ENCODE data around the gene MGLL.

The MGLL gene

DNA sequence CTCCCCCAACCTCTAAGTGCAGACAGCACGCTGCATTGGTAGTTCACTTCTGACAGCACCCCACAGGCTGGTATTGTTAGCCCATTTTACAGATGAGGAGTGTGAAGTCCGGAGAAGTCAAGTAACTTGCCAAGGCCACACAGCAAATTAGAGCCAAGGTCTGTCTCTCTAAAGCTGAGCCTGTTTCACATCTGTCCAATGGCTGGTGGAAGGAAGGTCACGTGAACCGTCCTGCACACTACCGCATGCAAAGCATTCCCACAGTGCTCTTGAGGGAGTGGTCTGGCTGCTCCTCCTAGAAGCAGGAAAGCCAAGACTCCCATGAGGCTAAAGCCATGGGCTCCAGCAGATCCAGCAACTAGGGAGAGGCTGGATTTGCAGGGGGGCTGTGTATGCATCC is 50.0 kb downstream of the MGLL start:
- DNase-seq: no peak

DNA sequence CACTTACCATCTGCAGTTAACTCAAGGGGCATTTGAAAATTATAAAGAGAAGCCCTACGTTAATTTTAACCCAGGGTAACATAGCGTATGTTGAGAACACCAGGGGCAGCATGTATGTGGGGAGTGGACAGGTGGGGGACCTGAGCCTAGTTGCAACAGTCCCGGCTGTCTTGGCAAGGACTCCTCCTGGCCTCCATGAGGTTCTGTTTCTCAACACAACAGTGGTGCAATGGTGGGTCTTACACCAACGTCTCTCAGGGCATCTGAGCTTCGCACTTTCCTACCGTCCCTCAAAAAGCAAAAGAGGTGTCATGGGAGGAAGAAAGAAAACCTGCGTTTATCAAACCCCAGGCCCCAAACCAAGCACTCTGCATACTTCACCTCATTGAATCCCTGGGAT is 50.6 kb downstream of the MGLL start:
- no peak for DNase-seq

DNA sequence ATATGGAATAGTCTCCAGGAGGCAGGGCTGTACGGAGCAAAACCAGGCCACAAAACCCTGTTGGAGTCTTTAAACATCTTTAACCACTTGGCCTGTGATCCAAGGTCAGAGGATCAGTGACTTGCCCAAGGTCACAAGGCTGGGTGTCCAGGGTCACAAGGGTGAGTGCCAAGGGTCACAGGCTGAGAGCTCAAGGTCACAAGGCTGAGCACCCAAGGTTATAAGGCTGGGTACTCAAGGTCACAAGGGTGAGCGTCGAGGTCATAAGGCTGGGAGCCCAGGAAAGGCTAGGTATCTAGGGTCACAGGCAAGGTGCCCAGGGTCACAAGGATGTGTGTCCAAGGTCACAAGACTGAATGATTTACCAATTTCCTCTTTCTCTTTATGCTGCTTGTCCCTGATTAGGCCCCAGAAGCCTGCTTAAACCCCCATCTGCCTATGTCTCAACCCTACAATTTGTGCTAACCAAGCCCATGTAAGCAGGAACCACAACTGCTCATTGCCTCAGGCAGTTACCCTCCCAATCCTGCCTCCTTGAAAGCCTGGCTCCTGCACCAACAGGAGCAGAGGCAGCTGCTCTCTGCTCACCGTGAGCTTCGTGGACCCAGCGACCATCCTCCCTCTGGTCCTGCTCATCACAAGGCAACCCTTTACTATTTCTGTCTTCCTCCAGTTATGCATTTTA is 51.5 kb downstream of the MGLL start:
- DNase-seq: no peak

DNA sequence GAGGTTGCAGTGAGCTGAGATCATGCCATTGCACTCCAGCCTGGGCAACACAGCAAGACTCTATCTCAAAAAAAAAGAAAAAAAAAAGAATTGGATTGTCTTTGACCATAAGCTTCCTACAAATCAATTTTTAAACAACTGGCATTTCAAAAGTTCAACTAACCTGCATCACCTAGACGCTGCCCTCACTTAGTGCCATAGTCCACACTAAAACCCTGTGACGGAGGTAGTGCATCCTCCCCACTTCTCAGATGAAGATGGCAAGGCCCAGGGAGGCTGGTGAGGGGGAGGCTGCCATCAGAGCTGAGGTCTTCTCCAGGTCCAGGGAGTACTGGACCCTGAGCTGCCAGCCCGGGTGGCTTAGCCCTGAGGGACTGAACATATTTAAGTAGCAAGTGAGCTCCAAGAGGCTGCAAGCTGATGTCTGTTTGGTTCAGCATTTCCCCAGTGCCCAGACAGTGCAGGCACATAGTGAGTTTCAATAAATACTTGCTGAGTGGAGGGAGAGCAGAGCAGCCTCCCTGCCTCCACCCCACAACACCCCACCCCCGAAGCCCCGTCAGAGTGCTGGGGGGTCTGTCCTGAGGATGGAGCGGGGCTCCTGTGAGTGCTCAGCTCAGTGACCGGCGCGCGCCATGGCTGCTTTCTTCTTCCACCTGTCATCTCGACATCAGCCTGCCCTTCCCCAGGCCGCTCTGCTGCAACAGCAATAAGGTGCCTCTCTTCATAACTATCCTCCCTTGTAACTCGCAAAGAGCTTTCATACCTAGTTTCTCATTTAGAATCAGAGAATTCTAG is 52.8 kb downstream of the MGLL start:
- DNase-seq: no peak

DNA sequence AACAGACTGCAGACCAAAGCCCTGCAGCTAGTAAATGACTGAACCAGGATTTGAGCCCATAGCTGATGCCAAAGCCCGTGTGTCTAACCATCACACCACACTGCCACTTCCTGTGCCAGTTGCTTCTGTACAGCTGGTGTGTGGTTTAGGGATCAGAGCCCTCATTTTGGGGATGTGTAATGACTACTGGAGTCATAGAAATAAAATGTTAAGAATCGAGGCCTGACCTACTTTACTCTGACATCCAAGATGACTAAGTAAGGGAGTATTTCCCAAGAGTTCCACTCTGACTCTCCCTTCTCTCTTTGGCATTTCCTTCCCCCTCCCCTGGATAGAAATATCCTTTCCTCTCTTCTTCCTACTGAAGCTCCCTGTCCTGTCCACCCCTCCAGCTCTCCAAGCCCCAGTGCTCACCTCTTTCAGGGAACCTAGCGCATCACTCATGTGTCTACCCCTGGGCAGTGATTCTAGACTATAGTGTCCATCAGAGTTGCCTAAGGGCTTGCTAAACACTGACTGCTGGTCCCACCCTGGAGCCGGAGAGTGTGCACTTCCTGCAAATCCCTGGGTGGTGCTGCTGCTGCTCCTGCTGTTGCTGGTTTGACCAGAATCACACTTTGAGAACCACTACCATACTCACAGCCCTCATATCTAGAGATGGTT is 53.8 kb downstream of the MGLL start:
- DNase-seq: no peak

DNA sequence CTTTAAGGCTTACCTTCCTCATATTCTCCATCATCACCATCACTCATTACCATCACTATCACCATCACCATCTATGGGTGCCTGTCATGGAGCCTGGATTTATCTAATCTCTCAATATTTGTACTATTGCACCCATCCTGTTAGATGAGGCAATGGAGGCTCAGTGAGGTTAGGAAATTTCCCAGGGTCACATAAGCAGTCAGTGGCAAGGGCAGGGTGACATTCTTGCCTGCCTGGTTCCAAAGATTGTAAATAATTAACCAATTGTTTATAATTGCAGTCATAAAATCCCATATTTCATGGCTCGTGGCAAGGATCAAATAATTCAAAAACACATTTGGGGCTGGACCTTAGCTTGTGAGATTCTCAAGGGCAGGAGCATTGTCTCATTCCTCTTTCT is 55.2 kb downstream of the MGLL start:
- no peak for DNase-seq

DNA sequence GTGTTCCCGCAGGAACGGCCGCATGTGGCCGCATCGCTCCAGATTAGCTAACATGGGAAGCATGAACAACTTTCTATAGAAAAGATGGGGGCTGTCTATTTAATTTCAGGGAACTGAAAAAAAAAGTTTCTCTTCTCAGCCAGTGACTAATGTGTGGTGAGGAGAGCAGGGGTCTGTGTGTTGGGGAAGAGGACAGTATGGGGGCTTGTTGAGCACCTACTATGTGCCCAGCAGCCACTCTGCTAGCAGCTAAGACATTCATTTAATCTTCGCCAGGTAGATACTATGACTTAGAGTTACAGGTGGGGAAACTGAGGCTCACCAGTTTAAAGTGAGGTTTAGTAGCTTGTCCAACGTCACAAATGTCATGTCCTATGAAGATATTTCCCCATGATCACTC is 56.6 kb downstream of the MGLL start:
- DNase-seq: no peak

DNA sequence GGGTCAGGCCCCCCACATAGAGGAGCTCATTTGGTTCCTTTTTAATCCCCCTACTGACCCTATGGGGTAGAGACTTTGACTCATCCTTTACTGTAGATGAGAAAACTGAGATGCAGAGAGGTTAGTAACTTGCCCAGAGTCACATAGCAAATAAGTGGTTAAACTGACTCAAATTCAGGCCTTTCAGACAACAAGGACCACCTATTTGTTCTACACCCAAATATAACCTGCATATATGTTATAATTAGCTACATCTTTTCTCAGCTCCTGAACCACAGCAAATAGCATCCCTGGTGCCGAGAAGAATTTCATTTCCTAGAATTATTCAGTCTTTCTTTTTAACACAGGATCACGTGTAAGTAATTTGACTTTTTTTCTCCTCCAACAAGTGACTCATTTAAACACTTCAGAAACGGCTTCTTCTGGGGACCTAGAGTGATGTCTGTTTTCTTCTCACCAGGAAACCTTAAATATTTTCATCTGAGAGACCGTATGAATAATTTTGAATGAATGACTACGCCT is 57.4 kb downstream of the MGLL start:
- DNase-seq: peak in 1 of 5 donors; percentile 27

DNA sequence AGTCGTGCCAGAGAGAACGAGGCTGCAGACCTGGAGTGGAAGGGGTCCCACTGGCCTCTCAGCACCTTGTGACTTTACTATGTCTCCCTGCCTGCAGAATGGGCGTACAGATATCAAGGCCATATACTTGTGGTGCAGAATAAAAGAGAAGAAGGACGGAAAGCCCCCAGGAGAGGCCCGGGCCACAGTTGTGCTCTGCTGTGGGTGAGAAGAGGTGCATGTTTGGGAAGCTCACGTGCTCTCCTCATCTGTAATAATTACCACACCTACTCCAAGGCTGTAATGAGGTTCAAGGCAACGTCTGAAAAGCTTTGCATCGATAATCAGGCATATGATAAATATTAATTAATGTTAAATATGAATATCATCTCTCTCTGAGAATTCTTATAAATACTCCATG is 58.0 kb downstream of the MGLL start:
- DNase-seq: no peak

DNA sequence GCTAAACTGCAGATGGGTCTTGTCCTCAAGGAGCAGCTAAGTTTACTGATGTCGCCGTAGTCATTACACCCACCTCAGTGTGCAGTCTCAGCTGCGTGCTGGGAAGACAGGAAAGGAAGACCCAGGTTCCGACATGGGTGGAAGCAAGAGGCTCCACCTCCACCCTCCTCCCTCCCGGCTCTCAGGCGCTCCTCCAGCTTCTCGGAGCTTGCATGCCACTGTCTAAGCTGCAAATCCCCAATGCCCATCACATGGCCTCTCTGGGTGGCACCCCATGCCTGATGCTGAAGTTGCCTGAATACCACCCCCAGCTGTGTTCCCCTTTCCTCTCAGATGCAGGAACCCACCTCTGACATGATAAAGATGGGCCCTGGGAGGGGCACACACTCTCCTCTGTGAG is 58.5 kb downstream of the MGLL start:
- DNase-seq: no peak

DNA sequence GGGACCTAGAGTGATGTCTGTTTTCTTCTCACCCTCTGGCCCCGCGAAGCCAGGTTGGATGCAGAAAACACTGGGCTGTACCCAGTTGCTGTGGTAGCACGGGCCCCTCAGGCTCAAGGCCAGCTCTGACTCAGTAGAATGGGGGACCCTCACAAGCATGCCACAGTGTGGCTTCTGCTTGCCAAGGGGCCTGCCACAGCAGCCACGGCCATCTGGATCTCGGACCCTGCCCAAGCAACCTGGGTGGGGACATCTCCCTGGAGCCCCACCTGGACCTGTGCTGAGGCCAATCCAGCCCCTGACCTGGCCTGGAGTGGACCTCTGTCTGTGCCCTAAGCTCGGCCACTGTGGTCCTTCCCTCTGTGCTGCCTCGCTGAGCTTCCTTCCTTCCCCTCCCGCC is 59.0 kb downstream of the MGLL start:
- no peak for DNase-seq

DNA sequence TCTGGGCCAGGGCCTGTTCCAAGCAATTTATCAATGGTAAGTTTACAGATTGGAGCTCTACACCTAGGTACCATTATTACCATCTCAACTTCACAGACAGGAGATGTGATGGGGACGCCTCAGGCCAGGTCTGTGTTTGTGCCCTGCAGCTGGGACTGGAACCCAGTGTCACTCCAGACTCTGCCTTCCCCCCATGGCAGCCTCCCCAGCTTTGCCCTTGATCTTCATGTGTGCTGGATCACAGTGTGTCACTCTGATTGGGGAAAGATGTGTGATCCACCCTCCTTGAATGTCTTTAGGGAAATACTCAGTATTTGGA is 59.6 kb downstream of the MGLL start:
- DNase-seq: no peak

DNA sequence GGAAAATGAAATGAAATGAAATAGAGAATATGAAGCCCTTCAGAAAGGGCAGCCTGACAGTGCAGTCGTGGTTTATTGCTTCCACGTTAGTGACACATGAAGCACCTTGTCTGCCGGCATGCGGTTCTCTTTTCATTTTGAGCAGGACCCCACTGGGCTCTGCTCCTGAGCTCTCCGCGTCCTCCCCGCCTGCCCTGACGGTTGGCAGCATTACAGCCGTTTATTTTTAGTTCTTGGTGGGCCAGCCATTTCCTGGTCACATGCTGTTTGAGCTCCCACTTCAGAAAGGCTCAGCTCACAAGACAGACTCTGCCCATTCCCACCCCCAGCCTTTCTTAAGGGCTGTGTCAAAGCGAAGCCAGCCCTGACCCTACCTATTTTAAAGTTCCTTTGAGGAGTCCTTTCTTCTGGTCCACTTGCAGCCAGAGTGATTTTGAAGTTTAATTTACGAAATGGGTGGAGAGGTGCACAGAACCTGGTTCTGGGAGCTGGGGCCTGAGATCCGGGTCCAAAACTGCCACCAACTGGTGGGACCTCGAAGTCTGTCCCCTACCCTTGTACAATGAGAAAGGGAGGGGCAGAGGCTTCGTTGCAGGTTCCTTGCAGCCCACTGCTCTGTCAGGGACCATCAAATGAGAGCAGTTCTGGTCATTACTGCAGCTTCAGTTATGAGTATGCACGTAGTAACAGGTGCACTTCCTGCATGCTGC is 60.1 kb downstream of the MGLL start:
- peak in 1 of 5 donors; percentile 14 for DNase-seq

DNA sequence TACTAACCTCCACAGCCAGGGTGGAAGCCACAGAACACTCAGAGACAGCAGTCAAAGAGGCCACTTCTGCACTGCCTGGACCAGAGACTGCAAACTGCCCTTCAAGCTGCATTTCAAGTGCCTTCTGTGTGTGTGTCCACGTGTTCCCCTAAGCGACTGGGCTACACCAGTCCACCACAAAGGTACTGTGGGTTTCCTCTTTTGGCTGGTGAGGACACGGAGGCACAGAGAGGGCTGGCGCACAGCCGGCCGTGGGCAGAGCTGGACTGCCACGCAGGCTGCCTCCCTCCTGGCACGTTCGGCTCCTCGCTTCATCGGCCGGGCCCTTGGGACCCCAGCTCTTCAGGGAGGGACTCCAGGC is 60.9 kb downstream of the MGLL start:
- no peak for DNase-seq

DNA sequence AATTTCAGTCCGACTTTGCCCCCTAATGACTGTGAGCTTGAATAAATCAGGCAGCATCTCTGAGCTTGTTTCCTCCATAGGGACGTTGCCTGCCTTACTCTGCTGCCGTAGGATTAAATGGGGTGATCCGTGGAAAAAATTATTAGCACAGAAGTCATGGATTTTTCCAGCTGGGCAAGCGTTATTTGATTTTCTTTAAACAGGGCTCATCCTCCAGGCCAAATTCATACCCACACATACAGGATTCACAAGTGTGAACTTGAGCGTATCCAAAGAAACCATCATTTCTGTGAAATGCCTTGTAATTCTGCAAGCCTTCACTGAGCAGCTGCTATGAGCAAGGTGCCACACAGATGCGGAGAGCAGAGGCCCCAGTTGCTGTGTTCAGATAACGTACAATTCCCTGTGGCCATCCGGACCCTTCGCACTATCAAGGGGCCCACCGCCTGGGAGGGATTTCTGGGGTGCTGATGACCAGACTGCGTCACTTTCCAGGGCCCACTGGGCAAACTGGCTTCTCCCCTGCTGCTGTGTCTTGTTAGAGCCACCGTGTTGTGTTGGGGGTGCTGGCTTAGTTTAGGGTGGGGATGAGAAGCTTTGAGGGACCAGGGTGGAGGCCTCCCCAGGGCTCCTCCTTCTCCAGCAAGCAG is 61.4 kb downstream of the MGLL start:
- DNase-seq: no peak

DNA sequence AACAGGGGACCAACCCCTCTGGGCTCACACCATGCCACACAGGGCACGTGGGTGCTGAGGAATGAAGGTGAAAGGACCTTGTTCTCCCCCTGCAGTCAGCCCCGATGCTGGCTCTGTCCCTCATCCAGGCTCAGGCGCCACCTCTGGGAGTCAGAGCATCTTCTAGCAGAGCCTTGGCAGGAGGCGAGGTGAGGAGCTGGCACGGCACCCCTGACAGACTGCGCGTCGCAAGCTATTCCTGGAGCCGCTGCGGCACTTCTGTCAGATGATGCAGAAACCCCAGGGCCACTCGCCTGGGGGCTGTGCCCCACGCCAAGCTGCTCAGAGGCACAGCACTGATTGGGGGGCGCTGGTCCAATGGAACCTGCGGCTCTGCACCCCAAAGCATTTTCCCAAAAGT is 62.0 kb downstream of the MGLL start:
- no peak for DNase-seq

DNA sequence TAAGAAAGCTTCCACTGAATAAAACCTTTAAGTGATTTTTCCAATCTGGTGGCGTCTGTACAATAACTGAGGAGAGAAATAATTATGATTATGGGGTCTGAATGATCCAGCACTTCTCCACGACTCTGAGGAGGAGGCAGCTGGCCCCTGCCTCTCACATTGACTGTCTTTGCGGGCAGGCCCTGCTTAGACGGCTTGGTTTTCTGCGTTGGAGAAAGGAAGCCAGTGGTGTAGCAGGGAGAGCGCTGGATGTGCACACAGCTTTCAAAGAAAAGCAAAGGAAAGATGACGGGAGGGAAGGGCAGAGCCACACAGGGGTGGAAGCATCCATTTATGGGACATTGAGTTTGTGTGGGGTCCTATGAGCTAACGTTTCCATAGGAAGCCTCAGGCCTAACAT is 62.5 kb downstream of the MGLL start:
- no peak for DNase-seq

DNA sequence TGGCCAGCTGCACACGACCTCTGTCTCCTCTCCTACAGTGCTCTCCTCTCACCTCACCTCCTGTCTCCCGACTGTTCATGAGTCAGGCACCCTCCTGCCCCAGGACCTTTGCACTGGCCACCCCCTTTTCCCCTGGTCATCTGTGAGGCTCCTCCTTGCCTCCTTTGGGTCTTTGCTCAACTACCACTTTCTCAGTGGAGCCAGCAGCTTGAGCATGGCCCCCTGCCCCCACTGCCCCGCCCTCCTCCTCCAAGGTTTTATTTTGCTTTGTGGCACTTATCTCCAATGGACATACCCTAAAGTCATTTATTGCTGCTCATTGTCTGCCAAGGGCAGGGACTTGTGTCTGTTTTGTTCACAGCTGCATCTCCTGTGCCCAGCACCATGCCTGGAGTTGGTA is 64.3 kb downstream of the MGLL start:
- DNase-seq: no peak

DNA sequence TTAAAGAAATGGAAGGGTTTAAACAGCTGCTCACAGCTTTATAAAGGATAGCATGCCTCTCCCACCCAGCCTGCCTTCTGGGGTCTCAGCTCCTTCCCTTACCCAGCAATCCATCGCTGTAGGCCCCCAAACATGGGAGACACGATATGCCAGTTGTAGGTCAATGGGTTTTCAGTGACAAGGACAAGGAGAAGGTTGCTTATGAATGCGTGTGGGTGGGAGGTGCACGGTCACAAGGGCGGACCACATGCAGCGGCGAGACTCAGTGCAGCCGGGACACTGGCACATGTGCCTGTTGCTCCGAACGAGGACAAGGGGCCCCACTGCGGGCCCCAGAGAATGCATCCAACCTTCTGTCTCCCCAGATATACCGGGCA is 67.0 kb downstream of the MGLL start:
- no peak for DNase-seq

DNA sequence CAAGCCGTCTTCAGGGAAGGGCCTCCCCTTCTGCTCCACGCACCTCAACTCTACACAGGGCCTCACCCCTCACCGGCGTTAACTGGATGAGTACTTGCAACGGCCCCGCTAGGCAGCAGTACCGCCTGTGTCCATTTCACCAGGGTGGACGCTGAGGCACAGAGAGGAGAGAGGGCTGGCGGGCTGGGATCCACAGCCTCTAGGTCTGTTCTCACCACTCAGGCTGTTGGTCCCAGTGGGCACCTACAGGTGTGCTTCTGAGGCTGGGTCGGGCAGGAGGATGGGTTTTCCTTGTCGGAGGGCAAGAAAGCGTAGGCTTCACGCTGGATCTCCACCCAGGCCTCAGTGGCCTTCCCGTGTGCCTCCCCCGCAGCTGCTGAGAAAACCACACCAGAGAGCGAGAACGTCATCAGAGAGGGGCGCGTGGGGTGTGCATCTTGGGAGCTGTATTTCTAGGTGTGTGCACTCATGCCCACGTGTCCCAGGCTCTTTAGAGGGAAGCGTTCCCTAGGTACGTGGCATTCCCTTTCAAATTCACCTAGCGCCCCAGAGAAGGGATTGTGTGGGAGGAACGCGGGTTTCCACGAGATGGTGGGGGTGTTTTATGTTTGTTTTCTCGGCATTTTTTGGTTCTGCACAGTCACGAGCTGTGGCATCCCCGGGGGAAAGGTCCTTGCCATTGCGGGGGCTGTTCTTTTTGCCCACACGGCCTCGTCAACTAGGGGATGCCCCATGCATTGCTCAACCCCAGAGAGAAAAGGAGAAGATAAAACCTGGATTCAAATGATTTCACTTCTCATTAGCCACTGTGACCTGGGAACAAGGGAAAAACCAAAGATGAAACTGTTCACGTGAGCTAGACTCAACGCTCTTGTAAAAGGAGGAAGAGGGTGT is 67.7 kb downstream of the MGLL start:
- DNase-seq: no peak

DNA sequence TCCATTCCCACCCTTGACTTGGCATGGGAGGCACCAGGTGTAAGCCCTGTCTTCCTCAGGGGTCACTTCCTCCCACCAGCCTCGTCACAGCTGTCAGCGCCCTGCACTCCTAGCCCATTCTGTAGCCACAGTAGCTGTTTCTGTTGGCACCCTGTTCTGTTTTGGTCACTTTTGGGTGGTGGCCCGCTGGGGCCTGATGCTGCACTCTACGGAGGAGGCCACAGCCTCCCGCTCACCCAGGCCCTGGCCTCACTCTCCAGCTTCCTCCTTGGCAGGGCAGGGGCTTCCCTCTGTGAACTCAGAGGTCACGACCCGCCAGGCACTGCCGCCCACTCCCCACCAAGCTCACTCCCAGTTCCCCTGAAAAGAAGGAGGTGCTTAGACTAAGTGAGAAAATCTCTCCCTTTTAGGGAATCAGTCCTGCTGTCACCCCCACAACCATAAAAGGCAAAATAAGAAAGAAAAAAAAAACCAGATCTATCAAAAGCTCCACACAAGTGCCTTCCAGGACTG is 68.4 kb downstream of the MGLL start:
- no peak for DNase-seq

DNA sequence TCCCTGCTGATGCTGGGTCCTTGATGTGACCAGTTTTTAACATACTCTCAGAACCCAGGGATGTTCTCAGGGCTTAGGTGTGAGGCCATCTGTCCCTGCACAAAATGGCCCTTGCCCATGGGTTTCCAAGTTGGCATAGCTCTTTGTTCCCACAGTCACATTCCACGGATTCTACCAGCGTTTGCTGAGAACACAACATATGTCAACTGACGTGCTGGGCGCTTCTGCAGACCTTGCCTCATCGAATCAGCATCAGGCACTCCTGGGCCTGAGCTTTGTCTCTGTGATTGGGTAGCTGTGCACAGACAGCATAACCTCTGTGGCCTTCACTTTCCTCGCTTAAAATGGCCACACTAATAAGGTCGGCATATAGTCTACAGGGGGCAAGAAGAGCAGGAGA is 69.0 kb downstream of the MGLL start:
- DNase-seq: no peak
